Measurements from ENCODE around the gene BID.

Gene BID

DNA sequence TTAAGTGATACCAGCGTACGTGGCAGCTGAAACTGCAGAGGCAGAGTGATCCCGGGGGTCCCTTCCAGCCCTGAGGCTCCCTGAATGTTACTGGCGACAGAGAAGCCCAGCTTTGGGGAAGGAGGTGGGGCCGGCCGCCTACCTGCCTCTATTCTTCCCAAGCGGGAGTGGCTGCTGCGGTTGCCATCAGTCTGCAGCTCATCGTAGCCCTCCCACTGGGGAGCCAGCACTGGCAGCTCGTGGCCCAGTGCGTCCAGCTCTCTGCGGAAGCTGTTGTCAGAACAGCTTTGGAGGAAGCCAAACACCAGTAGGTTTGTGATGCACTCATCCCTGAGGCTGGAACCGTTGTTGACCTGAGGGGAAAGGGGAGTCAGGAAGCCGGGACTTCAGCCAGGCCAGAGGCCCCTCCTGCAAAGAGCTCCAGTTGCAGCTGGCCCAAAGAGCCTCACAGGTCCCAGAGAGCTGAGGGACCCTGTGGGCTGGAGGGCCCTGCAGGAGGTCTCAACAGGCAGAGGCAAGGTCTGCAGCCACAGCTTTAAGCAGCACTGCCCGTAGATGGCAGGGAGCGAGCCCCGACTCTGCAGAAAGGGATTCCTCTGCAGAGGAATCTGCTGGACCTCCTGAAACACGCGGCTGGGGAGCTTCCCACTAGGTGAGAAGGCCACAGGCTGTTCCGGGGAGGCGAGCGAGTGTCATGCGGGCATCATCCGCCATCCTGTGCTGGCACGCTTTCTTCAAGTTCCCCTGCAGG, 30.4 kb downstream of the BID start:
- in situ Hi-C loops (cut with MboI; ENCODE audit: low sequenced_read_pairs): no loop called here

DNA sequence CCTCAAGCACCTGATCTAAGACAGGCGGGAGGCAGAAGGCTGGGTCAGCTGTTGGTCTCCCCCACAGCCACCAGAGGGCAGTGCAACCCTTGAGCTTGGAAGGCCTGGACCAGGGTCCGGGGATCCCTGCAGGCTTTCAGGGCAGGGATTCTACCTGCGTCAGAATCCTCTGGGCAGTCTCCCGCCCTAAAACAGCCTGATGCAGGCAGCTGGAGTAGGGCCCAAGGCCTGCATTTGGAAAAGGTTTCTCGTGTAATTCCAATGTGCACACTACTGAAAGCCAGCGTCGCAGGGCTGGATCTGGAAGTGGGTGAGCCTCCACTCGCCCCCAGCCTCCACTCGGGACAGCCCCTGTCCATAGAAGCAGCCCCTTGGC, 31.8 kb downstream of the BID start:
- in situ Hi-C loops (cut with MboI; ENCODE audit: low sequenced_read_pairs): no loop called here

DNA sequence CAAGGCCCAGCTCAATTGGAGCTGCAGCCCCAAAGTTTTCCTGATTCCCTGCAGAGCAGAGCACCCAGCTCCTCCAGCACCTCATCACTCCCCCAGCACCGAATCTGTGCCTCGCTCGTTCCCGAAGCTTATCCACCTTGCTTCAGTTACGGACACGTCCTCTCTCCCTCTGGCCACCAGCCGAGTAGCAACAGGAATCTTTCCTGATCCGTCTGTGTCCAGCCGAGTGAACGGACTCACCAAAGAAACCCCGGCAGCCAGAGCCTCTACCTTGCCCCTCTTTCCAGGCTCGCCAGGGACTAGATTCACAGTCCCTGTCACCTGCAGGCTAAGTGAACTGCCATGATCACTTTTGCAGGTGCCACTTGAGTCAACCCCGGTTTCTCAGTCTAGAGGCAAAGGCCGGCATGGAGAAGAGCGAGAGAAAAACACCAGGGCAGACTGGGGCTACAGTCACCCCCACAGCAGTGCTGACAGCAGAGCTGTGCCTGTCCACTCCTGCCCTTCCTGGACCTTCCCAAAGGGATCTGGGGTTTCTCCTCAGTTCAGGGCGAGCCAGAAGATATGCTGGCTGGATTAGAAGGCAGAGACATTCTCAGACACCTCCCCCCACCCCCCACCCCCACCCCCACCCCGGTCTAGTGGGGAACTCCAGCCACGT, 32.3 kb downstream of the BID start:
- in situ Hi-C loops (cut with MboI; ENCODE audit: low sequenced_read_pairs): no loop called here

DNA sequence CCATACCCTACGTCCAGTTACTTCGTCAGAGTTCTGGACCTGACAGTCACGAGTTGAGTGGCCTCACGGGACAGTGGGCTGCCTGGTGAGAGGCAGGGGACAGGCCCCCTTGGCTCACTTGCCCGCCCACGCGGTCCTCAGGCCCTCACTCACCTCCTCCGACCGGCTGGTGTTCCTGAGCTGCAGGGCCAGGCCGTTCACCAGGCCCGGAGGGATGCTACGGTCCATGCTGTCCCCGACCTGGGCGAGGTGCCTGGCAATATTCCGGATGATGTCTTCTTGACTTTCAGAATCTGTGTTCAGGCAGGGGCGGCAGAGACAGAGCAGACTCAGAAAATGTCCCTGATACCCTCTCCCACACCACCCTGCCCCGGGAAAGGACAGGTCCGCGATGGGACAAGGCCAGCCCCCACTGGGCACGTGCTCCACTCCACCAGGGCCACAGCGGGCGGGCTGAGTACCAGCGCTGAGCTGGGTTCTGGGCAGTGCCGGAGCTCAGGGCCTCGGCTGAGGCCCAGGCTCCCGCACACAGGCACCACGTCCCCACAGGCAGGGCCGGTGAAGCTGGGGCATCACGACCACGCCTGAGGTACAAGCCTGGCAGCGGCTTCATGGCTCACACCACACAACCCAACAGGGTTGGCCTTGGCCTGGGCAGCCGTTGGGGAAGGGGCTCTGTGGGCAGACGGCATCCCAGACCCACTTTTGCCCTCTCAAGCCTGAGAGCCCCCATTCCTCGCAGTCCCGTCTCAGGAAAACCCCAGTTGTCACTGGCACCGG, 34.9 kb downstream of the BID start:
- in situ Hi-C loops (cut with MboI; ENCODE audit: low sequenced_read_pairs): no loop called here

DNA sequence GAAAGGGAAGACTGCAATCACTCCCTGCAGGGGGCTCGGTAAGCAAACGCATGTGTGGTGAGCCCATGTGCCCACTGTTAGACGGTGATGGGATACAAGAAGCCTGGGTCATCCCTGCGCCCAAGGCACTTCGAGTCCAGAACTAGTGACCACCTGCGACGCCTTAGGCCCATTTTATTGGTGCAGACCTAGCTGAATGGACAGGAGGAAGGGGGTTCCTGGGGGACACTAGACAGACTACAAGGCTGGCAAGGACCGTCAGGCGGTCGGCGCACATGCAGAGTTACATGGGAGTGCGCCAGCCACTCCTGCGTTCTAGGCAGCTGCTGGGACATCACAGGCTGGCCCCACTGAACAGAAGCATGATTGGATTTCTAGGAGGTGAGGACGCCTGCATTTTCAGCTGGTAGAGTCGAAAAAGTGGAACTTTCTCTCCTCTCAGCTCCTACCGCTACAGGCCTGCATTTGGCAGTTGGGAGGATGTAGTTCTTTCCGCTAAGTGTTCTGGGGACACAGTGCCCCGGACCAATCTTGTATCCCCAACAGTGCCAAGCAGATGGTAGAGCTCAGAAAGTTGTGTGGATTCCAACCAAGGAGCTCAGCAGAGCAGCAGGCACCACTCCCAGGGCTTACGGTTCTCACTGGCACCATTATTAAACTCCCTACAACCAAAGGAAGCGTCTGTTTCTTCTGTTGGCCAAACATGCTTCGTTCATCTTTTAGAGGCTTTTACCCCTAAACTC, 35.7 kb downstream of the BID start:
- in situ Hi-C loops (cut with MboI; ENCODE audit: low sequenced_read_pairs): no loop called here

DNA sequence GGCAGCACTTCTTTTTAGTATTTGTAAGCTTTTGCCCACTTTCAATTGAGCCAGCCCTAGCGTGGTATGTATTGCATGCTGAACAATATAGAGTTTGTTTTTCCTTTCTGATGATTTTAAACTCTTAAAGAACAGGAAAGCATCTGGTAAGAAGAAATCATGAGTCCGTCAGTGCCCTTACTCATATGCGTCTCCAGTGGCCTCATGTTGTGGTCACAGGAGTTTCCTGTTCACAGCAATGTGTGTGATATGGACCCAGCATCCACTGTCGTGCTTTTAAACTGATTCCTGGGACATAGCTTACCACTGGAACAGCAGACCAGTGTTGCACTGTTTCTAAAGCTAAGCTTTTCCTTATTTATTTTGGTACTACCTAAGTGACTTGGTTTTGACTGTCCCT, 40.1 kb downstream of the BID start:
- in situ Hi-C loops (cut with MboI; ENCODE audit: low sequenced_read_pairs): no loop called here

DNA sequence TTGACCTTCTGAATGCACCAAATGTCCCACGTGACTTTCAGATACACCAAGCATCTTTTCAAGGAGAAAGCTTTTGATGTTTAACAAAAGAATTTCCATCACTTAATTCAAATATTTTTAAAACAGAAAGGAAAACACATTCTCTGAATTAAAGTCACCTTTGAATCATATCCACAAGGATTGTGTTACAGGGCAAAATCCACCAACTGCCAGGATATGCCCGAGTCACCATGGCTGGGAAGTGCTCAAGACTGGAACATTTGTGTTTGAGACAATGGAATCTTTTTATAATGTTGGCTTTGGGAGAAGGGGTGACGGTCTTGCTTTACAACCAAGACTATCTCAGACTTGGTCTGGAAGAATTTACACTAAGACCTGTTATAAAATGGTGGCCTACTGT, 40.8 kb downstream of the BID start:
- in situ Hi-C loops (cut with MboI; ENCODE audit: low sequenced_read_pairs): no loop called here

DNA sequence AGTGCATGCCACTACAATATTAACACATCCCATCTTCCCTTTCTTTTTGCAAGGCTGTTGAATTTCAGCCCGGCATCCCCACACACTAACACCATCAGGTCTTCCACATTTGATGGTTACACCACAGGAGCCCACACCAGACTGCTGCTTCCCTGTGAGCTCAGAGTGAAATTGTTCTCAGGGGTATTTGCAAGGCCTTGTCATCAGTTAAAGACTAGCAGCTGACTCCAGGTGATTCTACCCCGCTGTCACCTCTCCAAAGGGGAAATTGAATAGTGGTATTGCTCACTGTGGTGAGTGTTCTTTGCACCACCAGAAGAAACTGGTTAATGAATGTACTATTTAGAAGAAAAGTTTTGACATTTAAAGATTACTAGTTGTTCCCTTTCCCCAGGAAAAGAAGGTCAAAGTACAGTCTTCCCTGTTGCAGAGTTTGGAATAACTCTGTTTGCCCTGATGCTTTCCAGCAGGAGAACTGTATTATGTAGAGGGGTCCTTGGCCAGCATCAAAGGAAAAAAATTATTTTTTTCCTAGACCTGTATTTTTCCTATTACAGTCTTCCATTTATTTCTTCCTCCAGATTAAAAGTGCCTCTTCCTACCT, 41.9 kb downstream of the BID start:
- in situ Hi-C loops (cut with MboI; ENCODE audit: low sequenced_read_pairs): no loop called here

DNA sequence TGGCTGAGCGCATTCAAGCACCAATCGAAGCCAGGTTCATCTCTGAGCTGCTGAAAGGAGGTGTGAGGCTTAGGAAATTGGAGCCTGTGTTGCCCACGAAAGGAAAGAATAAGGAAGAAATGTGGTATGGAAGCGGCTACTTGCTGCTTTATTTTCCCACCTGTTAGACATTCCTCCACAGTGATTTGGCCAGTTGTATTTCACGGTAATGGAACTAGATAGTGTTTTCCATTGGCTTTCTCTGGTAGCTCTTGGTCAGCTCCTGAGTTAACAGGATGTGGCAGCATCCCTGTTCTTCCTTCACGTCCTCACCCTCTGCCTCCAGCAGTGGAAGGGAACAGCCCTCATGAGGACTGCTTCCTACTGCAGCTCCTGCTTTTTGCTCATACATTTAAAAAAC, 44.7 kb downstream of the BID start:
- in situ Hi-C loops (cut with MboI; ENCODE audit: low sequenced_read_pairs): no loop called here

DNA sequence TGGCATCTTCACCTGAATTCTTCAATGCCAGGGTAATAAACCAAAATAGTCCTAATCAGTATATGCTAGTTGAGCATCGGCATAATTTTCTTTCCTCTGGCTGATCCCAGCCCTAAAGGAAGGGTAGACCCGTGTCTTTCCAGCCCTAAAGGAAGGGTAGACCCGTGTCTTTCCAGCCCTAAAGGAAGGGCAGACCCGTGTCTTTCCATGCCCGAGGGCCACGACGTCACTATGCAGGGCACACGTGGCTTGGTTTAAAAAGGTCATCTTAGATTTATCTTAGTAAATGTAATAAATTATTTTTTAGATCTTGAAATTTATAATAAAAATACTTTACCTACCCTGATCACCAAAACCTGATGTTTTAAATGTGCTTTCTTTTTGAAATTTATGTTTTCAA, 45.5 kb downstream of the BID start:
- in situ Hi-C loops (cut with MboI; ENCODE audit: low sequenced_read_pairs): no loop called here

DNA sequence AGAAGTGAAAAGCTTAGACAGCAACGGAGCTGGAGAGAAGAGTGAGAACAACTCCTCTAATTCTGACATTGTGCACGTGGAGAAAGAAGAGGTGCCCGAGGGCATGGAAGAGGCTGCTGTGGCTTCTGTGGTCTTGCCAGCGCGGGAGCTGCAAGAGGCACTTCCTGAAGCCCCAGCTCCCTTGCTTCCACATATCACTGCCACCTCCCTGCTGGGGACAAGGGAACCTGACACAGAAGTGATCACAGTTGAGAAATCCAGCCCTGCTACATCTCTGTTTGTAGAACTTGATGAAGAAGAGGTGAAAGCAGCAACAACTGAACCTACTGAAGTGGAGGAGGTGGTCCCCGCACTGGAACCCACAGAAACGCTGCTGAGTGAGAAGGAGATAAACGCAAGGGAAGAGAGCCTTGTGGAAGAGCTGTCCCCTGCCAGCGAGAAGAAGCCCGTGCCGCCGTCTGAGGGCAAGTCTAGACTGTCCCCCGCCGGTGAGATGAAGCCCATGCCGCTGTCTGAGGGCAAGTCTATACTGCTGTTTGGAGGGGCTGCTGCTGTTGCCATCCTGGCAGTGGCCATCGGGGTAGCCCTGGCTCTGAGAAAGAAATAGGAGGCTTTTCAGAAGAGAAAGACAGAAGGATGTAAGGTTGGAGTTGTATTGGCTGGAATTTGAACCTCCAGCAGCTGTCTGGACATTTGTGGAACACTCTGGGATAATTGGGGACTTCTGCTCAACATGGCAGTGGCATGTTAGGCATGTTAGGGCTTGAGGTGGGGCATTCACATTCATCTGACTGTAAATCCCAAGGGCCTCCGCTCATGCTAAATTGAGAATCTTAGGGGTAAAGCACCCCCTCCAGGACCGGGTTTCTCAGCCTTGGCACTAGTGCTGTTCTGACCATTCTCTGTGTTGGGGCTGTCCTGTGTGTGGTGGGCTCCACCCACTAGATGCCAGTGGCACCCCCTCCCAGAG, 47.1 kb downstream of the BID start:
- in situ Hi-C loops (cut with MboI; ENCODE audit: low sequenced_read_pairs): no loop called here

DNA sequence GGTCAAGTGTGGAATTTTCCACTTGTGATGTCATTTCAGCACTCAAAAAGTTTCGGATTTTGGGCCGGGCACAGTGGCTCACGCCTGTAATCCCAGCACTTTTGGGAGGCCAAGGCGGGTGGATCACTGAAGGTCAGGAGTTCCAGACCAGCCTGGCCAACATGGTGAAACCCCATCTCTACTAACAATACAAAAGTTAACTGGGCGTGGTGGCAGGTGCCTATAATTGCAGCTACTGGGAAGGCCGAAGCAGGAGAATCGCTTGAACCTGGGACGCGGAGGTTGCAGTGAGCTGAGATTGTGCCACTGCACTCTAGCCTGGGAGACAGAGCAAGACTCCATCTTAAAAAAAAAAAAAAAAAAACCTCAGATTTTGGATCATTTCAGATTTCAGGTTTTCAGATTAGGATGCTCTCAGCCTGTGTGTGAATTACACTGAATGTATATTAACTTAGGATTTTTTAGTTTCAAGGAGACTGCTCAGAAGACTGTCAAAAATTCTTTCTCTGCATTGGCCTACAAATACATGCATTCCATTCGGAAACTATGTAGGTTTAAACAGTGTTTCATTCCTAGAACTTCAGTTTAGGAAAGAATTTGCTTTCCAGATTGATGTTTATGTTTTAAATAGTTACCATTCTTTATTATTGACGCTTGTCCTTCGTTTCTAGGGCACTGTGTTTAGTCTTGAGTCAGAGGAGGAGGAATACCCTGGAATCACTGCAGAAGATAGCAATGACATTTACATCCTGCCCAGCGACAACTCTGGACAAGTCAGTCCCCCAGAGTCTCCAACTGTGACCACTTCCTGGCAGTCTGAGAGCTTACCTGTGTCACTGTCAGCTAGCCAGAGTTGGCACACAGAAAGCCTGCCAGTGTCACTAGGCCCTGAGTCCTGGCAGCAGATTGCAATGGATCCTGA, 48.0 kb downstream of the BID start:
- in situ Hi-C loops (cut with MboI; ENCODE audit: low sequenced_read_pairs): no loop called here

DNA sequence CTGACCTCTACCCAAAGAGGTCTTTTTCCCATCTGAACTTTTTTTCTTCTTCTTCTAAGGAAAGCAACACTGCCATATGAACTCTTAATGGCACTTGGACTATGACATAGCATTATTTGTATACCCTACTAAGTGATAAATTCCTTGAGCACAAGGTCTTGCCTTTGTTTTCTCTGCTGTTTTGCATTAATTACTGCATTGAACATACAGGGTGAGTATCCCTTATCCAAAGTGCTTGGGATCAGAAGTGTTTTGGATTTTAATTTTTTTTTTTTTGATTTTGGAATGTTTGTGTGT, 48.8 kb downstream of the BID start:
- in situ Hi-C loops (cut with MboI; ENCODE audit: low sequenced_read_pairs): no loop called here

DNA sequence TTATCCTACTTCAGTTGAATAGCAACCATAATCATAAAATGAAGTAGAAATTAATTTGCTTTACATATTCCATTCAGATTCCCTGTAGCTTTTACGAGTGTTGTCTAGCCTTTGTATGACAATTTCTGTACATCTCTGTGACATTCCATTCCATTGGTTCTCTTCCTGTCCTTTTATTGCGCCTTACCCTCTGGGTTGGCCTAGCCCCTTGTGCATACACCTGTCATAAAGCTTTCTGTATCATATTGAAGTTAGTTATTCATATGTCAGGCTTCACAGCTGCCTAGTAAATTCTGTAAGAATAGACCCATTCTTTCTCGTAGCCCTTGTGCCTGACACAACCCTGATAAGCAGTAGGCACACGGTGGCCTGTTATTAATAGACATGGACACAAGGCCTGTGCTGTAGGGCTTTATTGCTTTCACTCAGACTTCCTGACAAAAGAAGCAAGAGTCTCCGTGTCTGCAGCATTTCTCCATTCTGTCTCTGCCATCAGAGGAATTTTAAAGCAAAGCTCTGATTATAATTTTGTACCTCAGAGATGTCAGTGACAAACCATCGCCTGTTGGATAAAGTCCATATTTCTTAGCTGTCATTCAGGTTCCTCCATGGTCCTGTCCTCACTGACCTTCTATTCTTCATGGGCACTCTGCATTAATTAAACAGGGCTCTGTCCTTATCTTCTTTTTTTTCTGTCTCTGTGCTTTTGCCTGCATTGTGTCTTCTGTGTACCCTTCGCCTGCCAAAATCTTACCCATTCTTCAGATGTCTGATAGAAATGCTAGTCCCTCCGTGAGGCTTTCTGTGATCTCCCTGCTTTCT, 49.4 kb downstream of the BID start:
- in situ Hi-C loops (cut with MboI; ENCODE audit: low sequenced_read_pairs): no loop called here

DNA sequence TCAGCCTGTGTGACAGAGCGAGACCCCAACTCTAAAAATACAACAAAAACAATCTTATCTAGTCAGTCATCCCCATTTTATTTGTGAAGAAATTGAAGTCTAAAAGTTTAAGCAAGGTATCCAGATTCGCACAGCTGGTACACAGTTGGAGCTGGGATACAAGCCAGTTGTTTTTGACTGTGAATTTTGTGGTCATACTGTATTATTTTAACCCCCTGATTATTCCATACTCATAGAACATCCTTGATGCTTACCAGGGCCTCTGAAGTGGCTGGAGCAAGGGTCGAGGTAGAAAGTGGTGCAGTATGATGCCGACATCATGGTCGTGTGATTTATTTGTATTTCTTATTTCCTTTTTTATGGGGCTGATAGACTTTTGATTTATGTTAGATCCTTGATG, 50.0 kb downstream of the BID start:
- in situ Hi-C loops (cut with MboI; ENCODE audit: low sequenced_read_pairs): no loop called here

DNA sequence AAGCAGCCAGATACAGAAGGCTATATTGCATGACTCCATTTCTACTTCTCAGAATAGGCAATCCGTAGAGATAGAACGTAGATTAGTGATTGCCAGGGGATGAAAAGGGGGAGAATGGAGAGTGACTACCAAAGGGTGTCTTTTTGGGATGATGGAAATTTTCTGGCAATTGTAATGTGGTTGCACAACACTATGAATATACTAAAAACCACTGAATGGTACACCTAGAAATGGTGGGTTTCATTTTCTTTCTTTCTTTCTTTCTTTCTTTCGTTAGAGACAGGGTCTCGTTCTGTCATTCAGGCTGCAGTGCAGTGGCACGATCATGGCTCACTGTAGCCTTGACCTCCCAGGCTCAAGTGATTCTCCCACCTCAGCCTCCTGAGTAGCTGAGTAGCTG, 54.4 kb downstream of the BID start:
- in situ Hi-C loops (cut with MboI; ENCODE audit: low sequenced_read_pairs): no loop called here

DNA sequence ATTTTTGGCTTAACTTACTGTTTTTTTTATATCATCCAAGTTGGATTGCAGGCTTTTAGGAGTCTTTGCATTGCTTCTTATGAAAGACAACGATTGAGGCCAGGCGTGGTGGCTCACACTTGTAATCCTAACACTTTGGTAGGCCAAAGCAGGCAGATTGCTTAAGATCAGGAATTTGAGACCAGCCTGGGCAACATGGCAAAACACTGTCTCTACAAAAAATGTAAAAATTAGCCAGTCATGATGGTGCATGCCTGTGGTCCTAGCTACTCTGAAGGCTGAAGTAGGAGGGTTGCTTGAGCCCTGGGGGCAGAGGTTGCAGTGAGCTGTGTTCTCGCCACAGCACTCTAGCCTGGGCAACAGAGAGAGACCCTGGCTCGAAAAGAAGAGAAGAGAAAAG, 56.6 kb downstream of the BID start:
- in situ Hi-C loops (cut with MboI; ENCODE audit: low sequenced_read_pairs): no loop called here

DNA sequence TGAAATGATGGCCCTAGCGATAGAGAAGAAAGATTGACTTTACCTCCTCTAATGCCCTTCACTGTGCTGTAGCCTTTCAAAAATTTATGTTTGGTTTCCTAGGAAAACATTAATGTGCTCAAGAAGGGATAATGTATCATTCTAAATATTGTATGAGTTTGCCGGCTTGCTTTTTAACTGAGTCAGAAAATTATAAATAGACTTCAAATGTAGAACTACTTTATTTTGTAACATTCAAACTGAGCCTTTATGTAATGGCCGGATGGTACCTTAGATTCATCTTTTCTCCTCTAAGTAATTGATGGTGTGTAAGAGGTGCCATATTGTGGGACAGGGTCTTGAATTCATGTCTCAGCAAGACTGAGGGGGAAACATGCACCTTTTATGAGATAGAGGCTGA, 57.7 kb downstream of the BID start:
- in situ Hi-C loops (cut with MboI; ENCODE audit: low sequenced_read_pairs): no loop called here
